A673 (cell line): ENCODE measurements around the gene UBR4. TPM values are rescaled to one million over a fixed set of nuclear protein-coding genes. Genes with fewer than 3 reads are reported as not detected.

ENCODE experiments used
- BruUV-seq: library from RNA; stranded (reverse); fragments of 400-500 nt; replicated peaks from 2 replicates; lab custom pipeline; 2021; lab: Mats Ljungman, UMichigan
- CTCF ChIA-PET: fragments of 300-600 bp; sonication (Branson Sonifier 250); formaldehyde crosslinking; loops from one replicate; lab custom pipeline; 2022; ENCODE audit warnings: antibody characterized with exemption; lab: Charles Lee
- POLR2A ChIA-PET: fragments of 300-600 bp; sonication (Branson Sonifier 250); formaldehyde crosslinking; loops from one replicate; lab custom pipeline; 2022; ENCODE audit warnings: antibody characterized with exemption; ENCODE audit not compliant: low non-redundant PET; lab: Charles Lee
- DNase-seq: peaks from one replicate; pipeline ENCODE4 v3.0.0-alpha.2; 2015; ENCODE audit warnings: low spot score
- H3K27ac ChIP-seq: fragments of 200-600 bp; sonication (generic); 2 replicates; pipeline ENCODE4 v1.5.1; 2016; ENCODE audit warnings: mixed run types, low read depth, mild to moderate bottlenecking, mixed read lengths, antibody characterized with exemption, low read length; ENCODE audit not compliant: poor library complexity, severe bottlenecking
- H3K27me3 ChIP-seq: fragments of 200-600 bp; sonication (generic); replicated peaks from 2 replicates; pipeline ENCODE4 v1.6.1; 2017; ENCODE audit warnings: mixed run types, low read depth, mild to moderate bottlenecking, mixed read lengths, antibody characterized with exemption, low read length; ENCODE audit not compliant: insufficient read depth, poor library complexity
- H3K36me3 ChIP-seq: fragments of 200-600 bp; sonication (generic); 2 replicates; pipeline ENCODE4 v1.6.1; 2016; ENCODE audit warnings: mixed run types, mild to moderate bottlenecking, mixed read lengths, antibody characterized with exemption, low read length; ENCODE audit not compliant: insufficient read depth, poor library complexity, severe bottlenecking
- H3K4me1 ChIP-seq: fragments of 200-600 bp; sonication (generic); 2 replicates; pipeline ENCODE4 v1.6.1; 2017; ENCODE audit warnings: mixed run types, mild to moderate bottlenecking, mixed read lengths, antibody characterized with exemption, low read length; ENCODE audit not compliant: insufficient read depth, poor library complexity, severe bottlenecking
- H3K4me3 ChIP-seq: fragments of 200-600 bp; sonication (generic); 2 replicates; pipeline ENCODE4 v1.5.1; 2016; ENCODE audit warnings: low read depth, mixed run types, mild to moderate bottlenecking, mixed read lengths, low read length; ENCODE audit not compliant: poor library complexity, severe bottlenecking
- H3K9me3 ChIP-seq: fragments of 200-600 bp; sonication (generic); 2 replicates; pipeline ENCODE4 v1.6.1; 2016; ENCODE audit warnings: mixed run types, low read depth, mild to moderate bottlenecking, mixed read lengths, antibody characterized with exemption, low read length; ENCODE audit not compliant: poor library complexity, severe bottlenecking
- EZH2 ChIP-seq: fragments of 200-600 bp; sonication (generic); IDR thresholded peaks from 2 replicates; pipeline ENCODE4 v1.6.1; 2017; ENCODE audit warnings: borderline replicate concordance, low read depth, mild to moderate bottlenecking, mixed read lengths, antibody characterized with exemption, low read length; ENCODE audit not compliant: poor library complexity, severe bottlenecking
- intact Hi-C: fragments of 100-400 bp; cut with micrococcal nuclease; formaldehyde crosslinking; loops from one replicate; pipeline ENCODE4 v1.10.0; 2022; ENCODE audit not compliant: unreplicated experiment
- total RNA-seq: library from RNA; stranded (reverse); gene quantifications from 2 replicates; pipeline ENCODE4 v1.2.3, GENCODE V29; 2021
- TF ChIP-seq, protein P1 (sequence below): fragments of 300-800, 200-600 bp; sonication (generic); conservative IDR thresholded peaks from 2 replicates; pipeline ENCODE4 v1.5.1; 2017; ENCODE audit warnings: low read depth, mild to moderate bottlenecking, antibody characterized with exemption, low read length, moderate library complexity, mixed read lengths

Gene UBR4
- total RNA-seq, 1 experiment from 2014 or later: 214 TPM

DNA sequence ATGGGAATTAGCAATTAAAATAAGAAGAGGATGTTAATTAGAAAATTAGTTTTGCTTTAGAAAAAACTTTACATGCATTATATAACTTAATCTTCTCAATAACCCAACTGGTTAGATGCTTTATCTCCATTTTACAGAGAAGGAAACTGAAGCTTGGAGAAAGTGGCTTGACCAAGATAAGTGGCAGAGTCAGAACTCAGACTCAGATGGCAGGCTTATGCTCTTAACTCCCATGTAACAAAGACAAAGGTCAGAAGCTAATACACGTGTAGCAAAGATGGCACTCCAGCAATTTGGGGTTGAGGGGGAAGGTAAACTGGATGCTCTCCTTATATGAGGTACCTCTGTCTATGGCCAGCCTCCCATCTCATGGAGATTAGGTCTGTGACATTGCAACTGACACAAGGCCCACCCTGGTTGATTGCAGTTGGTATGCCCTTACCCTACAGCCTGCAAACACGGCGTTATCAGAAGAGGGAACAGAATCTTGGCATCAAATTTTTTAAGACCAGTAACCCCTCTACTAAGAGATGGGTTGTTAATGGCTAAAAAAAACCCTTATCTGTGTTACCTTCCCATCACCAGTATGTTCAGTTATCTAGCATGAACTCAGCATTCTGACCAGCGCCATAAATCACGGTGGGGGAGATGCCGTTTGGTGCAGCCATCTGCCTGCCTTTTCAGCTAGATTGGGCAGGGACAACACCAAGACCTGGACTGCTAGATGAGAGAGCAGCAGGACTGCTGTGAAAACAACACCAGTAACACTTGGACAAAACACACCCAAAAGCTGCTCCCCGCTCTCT lies 97.0 kb downstream of the UBR4 start:
- Histone ChIP-seq H3K27me3 (no peaks in the 10 kb centered on the region), H3K36me3 (peaks cover 97% of the 10 kb centered on the region), H3K9me3 (no peaks in the 10 kb centered on the region), H3K4me1 (no peaks in the 10 kb centered on the region), H3K4me3 (no peak overlapping the region), H3K27ac (no peak overlapping the region)
- no peak for TF ChIP-seq EZH2
- TF ChIP-seq, protein P1, sequence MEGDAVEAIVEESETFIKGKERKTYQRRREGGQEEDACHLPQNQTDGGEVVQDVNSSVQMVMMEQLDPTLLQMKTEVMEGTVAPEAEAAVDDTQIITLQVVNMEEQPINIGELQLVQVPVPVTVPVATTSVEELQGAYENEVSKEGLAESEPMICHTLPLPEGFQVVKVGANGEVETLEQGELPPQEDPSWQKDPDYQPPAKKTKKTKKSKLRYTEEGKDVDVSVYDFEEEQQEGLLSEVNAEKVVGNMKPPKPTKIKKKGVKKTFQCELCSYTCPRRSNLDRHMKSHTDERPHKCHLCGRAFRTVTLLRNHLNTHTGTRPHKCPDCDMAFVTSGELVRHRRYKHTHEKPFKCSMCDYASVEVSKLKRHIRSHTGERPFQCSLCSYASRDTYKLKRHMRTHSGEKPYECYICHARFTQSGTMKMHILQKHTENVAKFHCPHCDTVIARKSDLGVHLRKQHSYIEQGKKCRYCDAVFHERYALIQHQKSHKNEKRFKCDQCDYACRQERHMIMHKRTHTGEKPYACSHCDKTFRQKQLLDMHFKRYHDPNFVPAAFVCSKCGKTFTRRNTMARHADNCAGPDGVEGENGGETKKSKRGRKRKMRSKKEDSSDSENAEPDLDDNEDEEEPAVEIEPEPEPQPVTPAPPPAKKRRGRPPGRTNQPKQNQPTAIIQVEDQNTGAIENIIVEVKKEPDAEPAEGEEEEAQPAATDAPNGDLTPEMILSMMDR: no peak
- no TSS peak for BruUV-seq
- DNase-seq: no peak
- POLR2A ChIA-PET: interaction anchor here (0.7 kb wide), 1 partner anchor 183 kb away, joined by 4 read pairs; no protein-coding TSS in a partner anchor
- CTCF ChIA-PET: interaction anchor here (0.7 kb wide), 1 partner anchor 229 kb away, joined by 5 read pairs; no protein-coding TSS in a partner anchor
- intact Hi-C loops: loop anchor here (10.0 kb wide), 1 partner anchor 52 kb away; no protein-coding TSS in a partner anchor

DNA sequence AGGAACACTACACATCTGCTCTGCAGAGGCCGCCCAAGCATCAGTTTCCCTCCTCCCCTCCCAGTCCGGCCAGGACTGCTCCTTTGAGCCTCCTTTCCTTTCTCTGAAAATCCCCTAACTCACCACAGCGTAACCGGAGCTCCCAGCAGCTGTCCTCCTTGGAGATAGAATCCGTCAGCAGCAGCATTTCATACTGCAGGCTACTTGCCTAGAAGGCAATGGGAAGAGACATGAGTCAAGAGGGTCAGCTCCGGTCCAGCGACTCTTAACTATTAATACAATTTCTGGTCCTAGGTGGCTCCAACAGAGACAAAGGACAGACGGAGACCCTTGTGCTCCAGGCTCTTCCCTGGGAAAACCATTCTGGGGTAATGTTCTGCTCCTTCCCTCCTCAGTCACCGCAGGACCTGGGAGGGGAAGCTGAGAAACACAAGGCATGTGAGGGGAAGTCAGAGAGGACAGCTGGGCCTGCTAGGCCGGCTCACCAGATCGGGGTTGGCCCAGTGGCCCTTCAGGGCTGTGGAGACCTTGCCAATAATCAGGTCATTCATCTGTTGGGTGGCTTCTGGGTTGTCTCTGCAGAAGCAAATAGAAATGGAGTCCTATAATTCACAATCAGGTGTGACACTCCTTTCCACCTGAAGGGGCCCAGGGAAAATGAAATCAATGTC lies 99.7 kb downstream of the UBR4 start:
- H3K4me1 ChIP-seq: no peaks in the 10 kb centered on the region

DNA sequence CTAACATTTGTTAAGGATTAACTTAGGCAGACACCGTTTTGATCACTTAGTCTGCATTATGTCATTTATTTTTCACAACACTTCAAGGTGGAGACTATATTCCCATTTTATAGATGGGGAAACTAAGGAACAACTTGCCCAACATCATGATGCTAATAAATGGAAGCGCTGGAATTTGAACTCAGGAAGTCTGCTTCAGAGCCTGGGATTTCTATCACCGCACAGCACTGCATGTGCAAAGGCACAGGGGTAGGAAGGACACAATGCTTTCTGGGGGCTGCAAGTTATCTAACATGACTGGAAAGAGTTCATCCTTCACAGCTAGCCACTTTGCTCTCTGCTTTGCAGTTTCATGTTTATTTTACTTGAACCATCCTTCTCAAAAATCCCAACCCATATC lies 100.5 kb downstream of the UBR4 start:
- Histone ChIP-seq H3K27ac (no peak overlapping the region), H3K36me3 (peaks cover 97% of the 10 kb centered on the region), H3K4me1 (no peaks in the 10 kb centered on the region), H3K27me3 (no peaks in the 10 kb centered on the region), H3K9me3 (no peaks in the 10 kb centered on the region), H3K4me3 (no peak overlapping the region)
- intact Hi-C loops: no loop called here
- CTCF ChIA-PET: no interaction called here
- DNase-seq: no peak
- TF ChIP-seq, protein P1: no peak
- no peak for TF ChIP-seq EZH2
- POLR2A ChIA-PET: interaction anchor here (0.6 kb wide), 1 partner anchor 186 kb away, joined by 3 read pairs; no protein-coding TSS in a partner anchor
- BruUV-seq: no TSS peak

More for the DNA sequence above, 99.7 kb downstream of the UBR4 start:
- DNase-seq: no peak
- H3K9me3 ChIP-seq: no peaks in the 10 kb centered on the region
- no peaks in the 10 kb centered on the region for H3K27me3 ChIP-seq
- ChIA-PET CTCF (interaction anchor here (0.7 kb wide), 1 partner anchor 203 kb away, joined by 3 read pairs; no protein-coding TSS in a partner anchor), POLR2A (no interaction called here)
- H3K27ac ChIP-seq: no peak overlapping the region
- peaks cover 97% of the 10 kb centered on the region for H3K36me3 ChIP-seq
- no peak overlapping the region for H3K4me3 ChIP-seq
- TF ChIP-seq EZH2: no peak
- TF ChIP-seq, protein P1: no peak
- BruUV-seq: no TSS peak
- intact Hi-C loops: loop anchor here (10.0 kb wide), 1 partner anchor 54 kb away; no protein-coding TSS in a partner anchor
